Mononuclear cell (primary cell): ENCODE data around the gene ZRANB1. TPM values are rescaled to one million over a fixed set of nuclear protein-coding genes. Genes with fewer than 3 reads are reported as not detected.

Source experiments
- H3K27me3 ChIP-seq: 2 replicates; pipeline ENCODE4 v1.6.0; 2011; ENCODE audit warnings: low read length, control low read depth; ENCODE audit not compliant: insufficient read depth
- H3K4me1 ChIP-seq: 2 replicates; pipeline ENCODE4 v1.5.1; 2011; ENCODE audit warnings: mild to moderate bottlenecking, low read length, control low read depth; ENCODE audit not compliant: insufficient read depth
- H3K4me3 ChIP-seq: 2 replicates; pipeline ENCODE4 v1.5.1; 2011; ENCODE audit warnings: mild to moderate bottlenecking, low read length, moderate library complexity
- H3K9me3 ChIP-seq: 2 replicates; pipeline ENCODE4 v1.5.1; 2011; ENCODE audit warnings: low read depth, mild to moderate bottlenecking, control low read depth, low read length
- total RNA-seq: library from RNA; depleted of rRNA; stranded (reverse); fragments of >200 nt; gene quantifications from one replicate; pipeline ENCODE4 v1.2.3, GENCODE V29; 2012

The ZRANB1 gene
- total RNA-seq, 1 donor: 46.2 TPM

DNA sequence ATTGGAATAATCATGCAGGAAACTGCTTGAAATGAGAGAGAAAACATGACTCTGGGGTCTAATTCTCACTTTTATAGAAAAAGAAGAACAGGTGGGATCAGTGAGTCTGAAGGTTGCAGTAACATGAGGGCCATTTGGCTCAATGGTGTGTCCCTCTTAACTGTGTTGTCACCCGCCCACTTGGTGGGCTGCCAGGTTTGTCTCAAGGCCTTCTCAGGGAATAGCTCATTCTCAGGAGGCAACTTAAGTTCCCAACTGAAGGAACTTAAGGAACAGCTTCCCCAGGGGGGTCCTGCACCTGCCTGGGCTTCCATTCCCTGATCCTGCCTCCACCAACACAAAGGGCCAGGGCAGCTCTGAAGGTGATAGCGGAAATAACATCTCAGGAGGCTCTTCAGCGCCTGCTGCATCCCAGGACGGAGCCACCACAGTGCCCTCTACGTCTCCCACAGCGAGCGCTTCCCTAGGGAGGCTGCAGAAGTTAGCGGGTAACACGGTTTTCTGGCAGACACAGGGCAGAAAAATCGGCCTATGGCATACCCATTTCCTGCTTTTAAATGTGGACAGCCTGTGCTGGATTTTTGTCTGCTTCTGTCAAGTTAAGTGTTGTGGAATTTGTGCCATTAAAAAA is 88.8 kb downstream of the ZRANB1 start:
- Histone ChIP-seq H3K4me1 (no peaks in the 10 kb centered on the region), H3K9me3 (no peaks in the 10 kb centered on the region), H3K4me3 (no peak overlapping the region)

DNA sequence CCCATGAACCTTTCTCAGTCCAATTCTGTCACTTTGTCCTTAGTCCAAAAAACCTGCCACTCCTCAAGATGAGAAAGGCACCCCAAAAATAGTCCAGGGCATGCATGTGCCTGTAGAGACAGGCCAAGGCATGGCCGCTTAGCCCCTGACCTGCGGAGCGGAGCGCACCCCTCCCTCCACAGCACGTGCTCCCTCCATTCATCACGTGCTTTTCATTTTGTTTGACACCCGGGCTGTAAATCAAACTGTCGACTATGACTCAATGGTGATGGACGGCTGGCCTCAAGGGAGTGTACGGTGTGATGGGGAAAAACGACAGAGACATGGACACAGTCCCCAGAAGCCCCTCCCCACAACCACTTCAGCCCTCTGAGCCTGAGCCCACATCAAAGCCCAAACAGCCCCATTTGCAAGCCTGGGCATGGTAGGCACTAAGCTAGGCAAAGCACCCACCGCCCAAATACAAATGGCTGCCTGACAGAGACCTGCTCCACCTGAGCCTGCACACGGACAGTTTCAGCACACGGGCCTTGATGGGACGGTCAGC is 90.6 kb downstream of the ZRANB1 start:
- H3K4me1 ChIP-seq: no peaks in the 10 kb centered on the region
- no peak overlapping the region for H3K4me3 ChIP-seq
- H3K9me3 ChIP-seq: no peaks in the 10 kb centered on the region
- H3K27me3 ChIP-seq: no peaks in the 10 kb centered on the region

More for the DNA sequence above, 88.8 kb downstream of the ZRANB1 start:
- H3K27me3 ChIP-seq: no peaks in the 10 kb centered on the region

DNA sequence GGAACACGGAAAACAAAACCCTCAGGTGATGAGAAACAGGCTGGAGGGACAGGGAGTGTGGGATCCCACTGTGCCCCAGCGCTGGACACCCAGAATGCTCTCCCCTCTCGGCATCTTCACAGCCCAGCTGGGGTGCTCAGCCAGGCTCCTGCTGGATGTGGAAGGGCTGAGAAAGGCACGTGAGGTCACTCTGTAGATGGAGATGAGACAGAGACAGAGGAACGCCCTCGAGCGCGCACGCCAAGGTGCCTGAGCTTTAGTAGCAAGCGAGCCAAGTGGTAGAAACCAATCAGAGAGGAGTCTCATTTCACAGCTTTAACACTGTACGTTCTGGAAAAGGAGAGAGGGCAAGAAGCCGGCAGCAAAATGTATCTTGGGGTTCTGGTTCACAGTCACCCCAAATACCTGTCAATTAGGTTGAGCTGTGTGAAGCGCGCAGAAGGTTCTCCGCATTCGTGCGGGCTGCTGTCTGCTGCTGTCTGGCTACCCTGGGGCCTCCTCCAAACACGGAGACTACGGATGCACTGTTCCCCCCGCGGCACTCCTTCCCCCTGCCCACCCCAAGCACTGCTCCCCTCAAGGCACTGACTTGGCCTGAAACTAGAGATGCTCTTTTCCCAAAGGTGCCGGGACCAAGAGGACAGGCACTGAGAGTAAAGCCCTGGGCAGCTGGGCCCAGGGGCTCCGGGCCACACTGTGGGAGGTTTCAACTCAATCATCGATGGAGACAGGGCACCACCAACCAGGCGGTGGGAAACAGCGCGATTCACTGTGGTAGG is 91.4 kb downstream of the ZRANB1 start:
- Histone ChIP-seq H3K4me3 (no peak overlapping the region), H3K27me3 (no peaks in the 10 kb centered on the region), H3K9me3 (no peaks in the 10 kb centered on the region), H3K4me1 (no peaks in the 10 kb centered on the region)

DNA sequence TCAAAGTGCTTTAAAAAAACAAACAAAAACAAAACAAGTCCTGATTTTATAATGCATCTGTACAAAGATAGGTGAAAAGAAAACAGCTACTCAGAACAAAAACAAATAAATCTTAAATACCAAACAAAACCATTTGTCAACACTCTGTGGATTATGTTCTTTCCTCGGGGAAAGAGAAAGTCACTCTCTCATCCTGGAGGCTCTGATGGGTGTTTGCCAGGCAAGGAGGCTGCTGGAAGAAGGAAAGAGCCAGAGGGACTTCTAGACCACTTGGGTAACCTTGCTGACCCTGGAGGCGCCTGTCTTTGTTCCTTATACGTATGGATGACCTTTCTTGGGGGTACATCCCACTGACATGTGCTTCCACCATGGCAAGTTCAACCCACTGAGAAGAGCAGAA is 92.8 kb downstream of the ZRANB1 start:
- Histone ChIP-seq H3K4me3 (no peak overlapping the region), H3K27me3 (no peaks in the 10 kb centered on the region), H3K9me3 (no peaks in the 10 kb centered on the region), H3K4me1 (no peaks in the 10 kb centered on the region)

DNA sequence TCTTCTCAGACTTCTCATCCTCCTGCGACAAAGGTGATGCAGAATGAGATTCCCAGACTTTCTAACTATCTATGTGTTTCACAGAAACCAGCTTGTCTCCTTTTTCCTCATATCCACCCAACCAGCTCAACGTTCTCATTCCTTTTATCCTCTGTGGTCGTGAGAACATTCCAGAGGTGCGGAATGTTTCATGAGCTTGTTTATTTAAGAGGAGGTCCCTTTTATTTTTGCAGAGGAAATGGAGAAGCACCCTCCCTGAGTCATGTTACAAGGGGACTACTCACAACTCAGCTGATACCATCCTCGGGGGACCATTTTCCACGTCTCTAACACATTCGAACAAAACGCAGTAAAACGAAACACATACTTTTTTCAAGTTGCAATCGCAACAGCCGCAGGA is 93.2 kb downstream of the ZRANB1 start:
- no peak overlapping the region for H3K4me3 ChIP-seq
- no peaks in the 10 kb centered on the region for H3K4me1 ChIP-seq
- no peaks in the 10 kb centered on the region for H3K27me3 ChIP-seq
- no peaks in the 10 kb centered on the region for H3K9me3 ChIP-seq

DNA sequence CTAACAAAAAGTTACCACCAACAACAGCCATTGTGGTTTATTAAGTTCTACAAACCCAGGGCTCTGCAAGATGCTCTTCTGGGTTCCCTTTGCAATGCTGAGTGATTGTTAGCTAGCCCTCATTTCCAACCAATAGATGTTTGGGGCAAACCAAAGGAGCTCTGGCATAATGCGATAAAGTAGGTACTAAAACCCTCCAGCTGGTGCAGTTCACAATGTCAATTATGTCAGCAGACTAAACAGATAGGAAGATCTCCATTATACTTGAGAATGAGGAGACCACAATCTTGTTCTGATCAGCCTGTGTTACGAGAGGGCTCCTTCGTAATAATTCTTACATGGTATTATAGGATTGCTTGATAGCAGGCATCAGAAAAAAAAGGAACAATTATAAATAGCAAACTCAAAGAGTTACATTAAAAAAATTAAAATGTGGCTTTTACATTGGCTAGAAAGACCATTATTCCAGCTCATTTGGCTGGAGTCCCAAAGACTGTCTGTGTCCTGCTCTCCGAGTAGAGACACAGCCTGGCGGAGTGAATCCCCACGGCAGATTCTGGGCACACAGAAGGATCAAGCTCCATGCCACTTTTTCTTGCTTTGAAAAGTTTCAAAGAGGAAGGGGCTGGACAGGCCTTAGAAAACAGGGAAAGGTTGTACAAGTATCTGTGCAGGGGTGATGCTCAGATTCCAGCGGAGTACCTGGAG is 93.8 kb downstream of the ZRANB1 start:
- no peak overlapping the region for H3K4me3 ChIP-seq
- H3K4me1 ChIP-seq: no peaks in the 10 kb centered on the region
- no peaks in the 10 kb centered on the region for H3K9me3 ChIP-seq
- H3K27me3 ChIP-seq: no peaks in the 10 kb centered on the region

DNA sequence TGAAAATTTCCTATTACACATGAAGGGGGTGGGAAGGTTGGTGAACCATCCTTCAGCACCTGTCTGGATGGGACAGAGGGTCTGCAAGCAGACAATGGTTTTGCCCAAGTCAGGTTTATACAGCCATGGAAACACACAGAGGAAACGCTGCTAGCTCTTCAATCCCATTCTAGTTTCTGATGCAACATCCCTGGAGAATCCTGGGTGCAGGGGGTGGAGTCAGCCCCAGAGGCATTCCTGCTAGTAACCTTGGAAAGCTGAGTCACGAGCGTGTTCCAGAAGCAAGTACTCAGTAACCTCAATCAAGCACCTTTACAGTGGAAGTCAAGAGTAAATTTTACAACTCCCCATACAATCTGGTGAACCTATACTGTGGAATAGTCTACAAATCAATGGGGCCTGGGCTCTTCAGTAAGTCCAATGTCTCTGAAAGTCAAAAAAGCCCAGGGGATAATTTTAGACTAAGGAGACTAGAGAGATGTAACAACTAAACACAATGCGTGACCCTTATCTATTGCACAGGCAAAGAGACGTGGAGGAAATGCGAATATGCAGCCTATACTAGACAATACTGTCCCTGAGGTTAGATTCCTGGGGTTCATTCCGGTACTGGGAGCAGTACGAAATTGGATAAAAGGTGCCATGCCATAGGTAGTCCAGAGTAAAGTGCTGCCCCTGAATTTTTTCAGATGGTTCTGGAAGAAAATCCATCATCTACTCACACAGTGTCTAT is 95.4 kb downstream of the ZRANB1 start:
- Histone ChIP-seq H3K4me3 (no peak overlapping the region), H3K27me3 (no peaks in the 10 kb centered on the region), H3K4me1 (peaks cover 3% of the 10 kb centered on the region), H3K9me3 (no peaks in the 10 kb centered on the region)

Other genes starting within 250 kb of the ZRANB1 start
- gene FAM53B, start 197.7 kb upstream of the ZRANB1 start, total RNA-seq: 88.5 TPM
- 21.3 TPM for gene EEF1AKMT2, start 150.2 kb upstream of the ZRANB1 start, total RNA-seq
- gene ABRAXAS2, start 140.3 kb upstream of the ZRANB1 start, total RNA-seq: 14.5 TPM
- gene CTBP2, start 218.4 kb downstream of the ZRANB1 start, total RNA-seq: 6.4 TPM